Upper lobe of right lung (tissue), 1 donor: ENCODE measurements around the gene TGFB2. TPM values are rescaled to one million over a fixed set of nuclear protein-coding genes. Genes with fewer than 3 reads are reported as not detected.
A peak's percentile ranks its signal among the peaks of the same experiment; 100 is the strongest.

Experiments
- ATAC-seq: fragments of 200-7000 bp; cut with Tn5 transposase; one replicate; pipeline ENCODE4 v1.9.1; 2020; ENCODE audit warnings: mild to moderate bottlenecking, moderate library complexity
- DNase-seq: peaks from one replicate; pipeline ENCODE4 v3.0.0-alpha.2; 2020
- H3K27ac ChIP-seq: fragments of 200-600 bp; one replicate; pipeline ENCODE4 v1.8.0; 2022
- H3K27me3 ChIP-seq: fragments of 200-600 bp; one replicate; pipeline ENCODE4 v1.8.0; 2022; ENCODE audit warnings: mild to moderate bottlenecking
- H3K36me3 ChIP-seq: fragments of 200-600 bp; one replicate; pipeline ENCODE4 v1.8.0; 2022
- H3K4me1 ChIP-seq: fragments of 200-600 bp; one replicate; pipeline ENCODE4 v1.8.0; 2022
- H3K4me3 ChIP-seq: fragments of 200-600 bp; one replicate; pipeline ENCODE4 v1.8.0; 2022; ENCODE audit warnings: mild to moderate bottlenecking
- H3K9me3 ChIP-seq: fragments of 200-600 bp; one replicate; pipeline ENCODE4 v1.8.0; 2022
- intact Hi-C: fragments of 100-400 bp; cut with DNase I; formaldehyde crosslinking; loops from one replicate; pipeline ENCODE4 v1.11.0; 2022
- total RNA-seq: library from RNA; stranded (reverse); fragmentation: NEBNext Ultra II Directional; extraction: Animal tissue kit (Norgen Biotek cat#: 25700); gene quantifications from one replicate; pipeline ENCODE4 v1.2.1, GENCODE V29; 2021
- TF ChIP-seq, protein P1 (sequence below): fragments of 200-600 bp; IDR thresholded peaks from one replicate; pipeline ENCODE4 v1.8.0; 2022; ENCODE audit warnings: antibody characterized with exemption
- donor health status: DM: no; HTN: yes; CAD: no; lungs with severe emphysema.

The TGFB2 gene
- total RNA-seq, 1 donor from 2014 or later, result 19.8 TPM

DNA sequence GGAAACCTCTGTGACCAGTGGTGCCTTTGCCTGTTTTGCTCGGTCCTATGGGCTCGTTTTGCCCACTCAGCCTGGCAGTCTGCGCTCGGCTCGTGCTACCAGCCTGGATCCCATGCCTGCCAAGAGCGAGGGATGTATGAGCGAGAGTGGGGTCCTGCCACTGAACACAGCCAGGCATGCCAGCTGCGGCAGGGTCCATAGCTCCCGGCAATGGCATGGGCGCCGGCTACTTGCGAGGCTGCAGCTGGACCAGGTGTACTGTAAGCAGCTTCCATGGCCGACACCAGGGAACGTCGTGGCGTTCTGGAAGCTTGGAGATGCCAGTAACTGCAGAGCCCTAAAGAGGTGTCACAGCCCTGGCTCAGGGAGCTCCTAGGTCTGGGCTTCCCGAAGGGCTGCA is 22.4 kb upstream of the TGFB2 start:
- TF ChIP-seq, protein P1, sequence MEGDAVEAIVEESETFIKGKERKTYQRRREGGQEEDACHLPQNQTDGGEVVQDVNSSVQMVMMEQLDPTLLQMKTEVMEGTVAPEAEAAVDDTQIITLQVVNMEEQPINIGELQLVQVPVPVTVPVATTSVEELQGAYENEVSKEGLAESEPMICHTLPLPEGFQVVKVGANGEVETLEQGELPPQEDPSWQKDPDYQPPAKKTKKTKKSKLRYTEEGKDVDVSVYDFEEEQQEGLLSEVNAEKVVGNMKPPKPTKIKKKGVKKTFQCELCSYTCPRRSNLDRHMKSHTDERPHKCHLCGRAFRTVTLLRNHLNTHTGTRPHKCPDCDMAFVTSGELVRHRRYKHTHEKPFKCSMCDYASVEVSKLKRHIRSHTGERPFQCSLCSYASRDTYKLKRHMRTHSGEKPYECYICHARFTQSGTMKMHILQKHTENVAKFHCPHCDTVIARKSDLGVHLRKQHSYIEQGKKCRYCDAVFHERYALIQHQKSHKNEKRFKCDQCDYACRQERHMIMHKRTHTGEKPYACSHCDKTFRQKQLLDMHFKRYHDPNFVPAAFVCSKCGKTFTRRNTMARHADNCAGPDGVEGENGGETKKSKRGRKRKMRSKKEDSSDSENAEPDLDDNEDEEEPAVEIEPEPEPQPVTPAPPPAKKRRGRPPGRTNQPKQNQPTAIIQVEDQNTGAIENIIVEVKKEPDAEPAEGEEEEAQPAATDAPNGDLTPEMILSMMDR, result no peak
- Histone ChIP-seq H3K27ac (no peak overlapping the region), H3K4me3 (no peak overlapping the region), H3K9me3 (no peaks in the 10 kb centered on the region), H3K36me3 (peaks cover 16% of the 10 kb centered on the region), H3K4me1 (no peaks in the 10 kb centered on the region), H3K27me3 (no peaks in the 10 kb centered on the region)
- ATAC-seq (no peak), DNase-seq (no peak)
- intact Hi-C loops, result loop anchor here (10.0 kb wide), 1 partner anchor 1492 kb away; no protein-coding TSS in a partner anchor

DNA sequence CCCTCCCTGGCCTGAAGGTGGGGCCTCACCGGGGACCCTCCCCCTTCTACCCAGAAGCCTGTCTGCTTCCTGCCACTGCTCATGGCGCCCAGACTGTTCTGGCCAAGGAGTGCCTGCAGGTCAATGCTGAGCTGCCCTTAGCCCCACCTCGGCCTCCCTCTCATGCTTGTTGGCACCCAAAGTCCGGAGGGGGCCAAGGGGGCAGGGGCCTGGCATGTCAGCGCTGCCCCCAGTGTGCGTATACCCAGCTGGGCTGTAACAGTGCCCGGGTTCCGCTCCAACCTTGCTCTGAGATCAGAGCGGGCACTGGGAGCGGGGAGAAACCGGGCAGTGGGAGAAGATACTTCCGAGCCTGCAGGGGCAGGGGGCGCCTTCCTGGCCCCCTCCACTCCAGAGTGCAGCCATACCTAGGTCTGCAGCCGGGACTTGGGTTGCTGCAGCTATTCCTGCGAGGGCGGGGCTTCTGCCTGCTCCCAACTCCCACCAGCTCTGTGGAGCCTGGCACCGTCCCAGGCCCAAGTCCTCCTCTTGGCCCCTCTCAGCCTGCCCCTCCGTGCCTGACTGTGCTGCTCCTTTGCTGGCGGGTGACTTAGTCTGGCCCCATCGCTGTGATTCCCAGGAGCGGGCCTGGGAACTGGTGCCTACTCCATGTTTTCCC is 21.4 kb upstream of the TGFB2 start:
- no peak overlapping the region for H3K27ac ChIP-seq
- H3K36me3 ChIP-seq, result peaks cover 16% of the 10 kb centered on the region
- H3K9me3 ChIP-seq, result no peaks in the 10 kb centered on the region
- DNase-seq, result no peak
- H3K27me3 ChIP-seq, result no peaks in the 10 kb centered on the region
- intact Hi-C loops, result loop anchor here (10.0 kb wide), 1 partner anchor 1491 kb away; no protein-coding TSS in a partner anchor
- no peaks in the 10 kb centered on the region for H3K4me1 ChIP-seq
- no peak overlapping the region for H3K4me3 ChIP-seq
- ATAC-seq, result peak; percentile 30
- TF ChIP-seq, protein P1, result no peak

DNA sequence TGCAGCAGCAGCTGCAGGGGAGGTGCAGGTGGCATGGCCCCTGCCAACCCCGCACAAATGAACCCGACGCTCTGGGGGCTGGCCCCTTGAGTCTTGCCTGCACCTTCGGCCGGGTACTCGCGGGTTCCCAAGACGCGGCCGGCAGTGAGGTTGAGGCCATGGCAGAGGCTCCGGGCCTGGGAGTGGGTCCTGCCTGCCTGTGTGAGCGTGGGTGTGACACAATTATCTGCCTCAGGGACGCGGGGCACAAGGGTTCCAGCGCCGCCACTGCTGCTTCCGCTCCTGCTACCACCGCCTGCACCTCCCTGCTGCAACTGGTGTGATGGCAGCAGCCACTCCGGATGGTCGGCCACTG is 20.9 kb upstream of the TGFB2 start:
- H3K4me1 ChIP-seq, result no peaks in the 10 kb centered on the region
- H3K36me3 ChIP-seq, result peaks cover 16% of the 10 kb centered on the region
- H3K27ac ChIP-seq, result no peak overlapping the region
- no peak overlapping the region for H3K4me3 ChIP-seq
- intact Hi-C loops, result loop anchor here (10.0 kb wide), 1 partner anchor 1491 kb away; no protein-coding TSS in a partner anchor
- DNase-seq (no peak), ATAC-seq (peak; percentile 13)
- TF ChIP-seq, protein P1, result no peak
- no peaks in the 10 kb centered on the region for H3K9me3 ChIP-seq
- no peaks in the 10 kb centered on the region for H3K27me3 ChIP-seq

DNA sequence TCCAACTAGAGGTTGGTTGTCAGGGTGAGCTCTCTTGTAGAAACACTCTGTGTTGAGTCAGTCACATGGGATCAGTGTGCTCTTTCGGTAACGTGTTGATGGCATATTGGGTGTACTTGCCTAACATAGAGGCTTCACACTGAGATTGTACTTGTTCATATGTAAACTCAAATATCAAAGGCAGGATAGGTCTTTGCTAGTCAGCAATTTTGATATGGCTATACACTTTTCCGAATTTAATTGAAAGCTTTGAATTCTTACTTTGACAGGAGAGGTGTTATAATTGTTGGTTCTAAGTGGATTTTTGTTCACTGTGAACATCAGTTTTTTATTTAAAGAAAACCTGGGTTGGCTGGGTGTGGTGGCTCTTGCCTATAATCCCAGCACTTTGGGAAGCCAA is 16.4 kb upstream of the TGFB2 start:
- Histone ChIP-seq H3K27ac (no peak overlapping the region), H3K9me3 (no peaks in the 10 kb centered on the region), H3K4me3 (no peak overlapping the region), H3K36me3 (peaks cover 2% of the 10 kb centered on the region), H3K4me1 (no peaks in the 10 kb centered on the region), H3K27me3 (no peaks in the 10 kb centered on the region)
- ATAC-seq, result no peak
- intact Hi-C loops, result loop anchor here (10.0 kb wide), 1 partner anchor 1486 kb away; no protein-coding TSS in a partner anchor
- TF ChIP-seq, protein P1, result no peak
- no peak for DNase-seq

DNA sequence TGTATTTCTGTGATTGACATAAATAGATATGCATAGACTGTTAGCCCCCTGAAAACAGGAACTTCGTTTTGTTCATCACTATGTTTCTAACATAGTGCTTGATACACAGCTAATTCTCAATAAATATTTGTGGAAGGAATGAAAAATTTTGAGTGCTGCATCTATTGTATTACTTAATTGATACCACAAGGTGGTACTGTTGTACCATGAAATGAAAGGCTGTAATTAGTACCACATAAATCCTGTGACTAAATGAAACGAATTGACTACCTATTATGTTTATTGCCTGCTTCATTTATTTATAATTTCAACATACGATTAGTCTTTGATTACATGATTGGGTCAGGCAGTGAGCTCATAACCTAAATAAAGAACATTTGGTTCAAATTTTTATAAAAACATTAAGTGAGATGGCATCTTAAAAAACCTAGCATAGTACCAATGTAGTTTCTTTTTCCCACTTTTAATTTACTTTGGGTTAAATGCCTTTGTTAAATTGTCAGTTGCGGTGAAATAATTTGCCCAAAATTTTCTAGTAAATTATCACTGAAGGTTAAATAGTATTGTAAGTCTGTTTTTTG is 15.0 kb upstream of the TGFB2 start:
- ATAC-seq, result peak; percentile 64
- DNase-seq, result no peak
- intact Hi-C loops, result loop anchor here (10.0 kb wide), 1 partner anchor 855 kb away; no protein-coding TSS in a partner anchor
- Histone ChIP-seq H3K36me3 (no peaks in the 10 kb centered on the region), H3K9me3 (no peaks in the 10 kb centered on the region), H3K27ac (no peak overlapping the region), H3K27me3 (no peaks in the 10 kb centered on the region), H3K4me1 (no peaks in the 10 kb centered on the region), H3K4me3 (no peak overlapping the region)
- TF ChIP-seq, protein P1, result peak; percentile 74
